IPS-18a (cell line): ENCODE results near the gene TOR1A.
"Not testable (repeated sequence)": the region's sequence is repeated elsewhere in the genome, so short reads cannot be mapped to it uniquely, and the experiment has no call there.

Source experiments
- H3K27ac ChIP-seq: one replicate; pipeline ENCODE4 v1.5.1; 2013; ENCODE audit warnings: low read length
- H3K27me3 ChIP-seq: one replicate; pipeline ENCODE4 v1.6.1; 2013; ENCODE audit warnings: mild to moderate bottlenecking, low read length; ENCODE audit not compliant: control insufficient read depth, insufficient read depth
- H3K36me3 ChIP-seq: one replicate; pipeline ENCODE4 v1.6.1; 2013; ENCODE audit warnings: low read depth, low read length; ENCODE audit not compliant: control insufficient read depth
- H3K4me1 ChIP-seq: one replicate; pipeline ENCODE4 v1.6.1; 2013; ENCODE audit warnings: low read depth, low read length; ENCODE audit not compliant: control insufficient read depth
- H3K4me3 ChIP-seq: one replicate; pipeline ENCODE4 v1.5.1; 2013; ENCODE audit warnings: low read length
- H3K9ac ChIP-seq: one replicate; pipeline ENCODE4 v1.6.1; 2013; ENCODE audit warnings: mild to moderate bottlenecking, low read length, moderate library complexity
- H3K9me3 ChIP-seq: one replicate; pipeline ENCODE4 v1.6.1; 2013; ENCODE audit warnings: low read depth, low read length; ENCODE audit not compliant: control insufficient read depth

The TOR1A gene

DNA sequence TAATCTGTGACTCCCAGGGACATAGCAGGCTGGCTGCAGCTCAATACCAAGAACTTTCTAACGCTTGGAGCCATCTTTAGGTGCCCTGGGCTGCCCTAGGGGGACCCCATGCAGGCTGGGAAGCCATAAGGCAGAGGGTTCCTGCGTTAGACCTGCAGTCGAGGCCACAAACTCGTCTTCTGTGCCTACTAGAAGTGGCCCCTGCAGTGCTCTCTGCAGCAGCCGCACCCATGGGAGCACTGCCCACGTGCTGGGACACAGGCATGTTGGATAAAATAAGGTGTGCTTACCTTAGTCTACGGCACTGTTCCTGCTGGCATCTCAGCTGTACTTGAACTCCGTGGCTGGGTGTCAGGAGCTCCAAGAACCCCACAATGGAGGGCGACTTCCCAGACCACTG lies 11.6 kb downstream of the TOR1A start:
- Histone ChIP-seq H3K9me3 (no peaks in the 10 kb centered on the region), H3K4me3 (no peak overlapping the region), H3K9ac (no peak overlapping the region), H3K4me1 (no peaks in the 10 kb centered on the region), H3K27me3 (no peaks in the 10 kb centered on the region), H3K36me3 (peaks cover 58% of the 10 kb centered on the region), H3K27ac (no peak overlapping the region)

DNA sequence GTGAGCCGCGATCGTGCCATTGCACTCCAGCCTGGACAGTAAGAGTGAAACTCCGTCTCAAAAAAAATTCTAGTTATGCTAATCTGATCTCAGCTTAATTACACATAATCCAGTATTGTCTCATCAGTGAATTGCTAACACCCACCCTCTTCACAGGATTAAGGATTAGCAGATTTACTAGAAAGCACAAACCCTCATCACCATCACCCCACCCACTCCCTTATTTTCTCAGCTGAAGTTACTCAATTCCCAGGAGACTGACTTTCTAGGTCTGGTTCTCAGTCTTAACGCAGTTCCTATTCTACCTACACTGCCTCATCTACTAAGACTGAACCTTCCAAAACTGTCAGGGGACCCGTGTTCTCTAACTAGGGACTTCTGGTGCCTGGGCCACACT lies 12.0 kb downstream of the TOR1A start:
- Histone ChIP-seq H3K4me3 (no peak overlapping the region), H3K4me1 (no peaks in the 10 kb centered on the region), H3K36me3 (peaks cover 55% of the 10 kb centered on the region), H3K27me3 (no peaks in the 10 kb centered on the region), H3K9ac (no peak overlapping the region), H3K9me3 (no peaks in the 10 kb centered on the region), H3K27ac (no peak overlapping the region)

DNA sequence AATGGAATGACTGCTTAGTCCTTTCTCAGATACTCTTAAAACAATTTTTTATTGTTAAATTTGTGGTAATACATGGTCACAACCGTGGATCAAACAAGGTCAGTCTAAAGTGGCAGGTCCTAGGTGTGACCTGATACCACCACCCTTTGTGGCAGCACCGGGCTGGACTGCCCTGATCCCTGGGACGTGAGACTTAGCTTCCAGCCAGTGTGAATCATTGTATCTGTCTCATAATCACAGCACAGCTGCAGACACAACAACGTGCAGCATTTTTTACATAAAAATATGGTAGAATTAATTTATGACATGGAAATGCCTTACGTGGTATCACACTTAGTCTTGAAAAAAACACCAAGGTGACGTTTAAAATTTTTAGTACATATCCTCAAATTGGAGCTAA lies 13.1 kb downstream of the TOR1A start:
- Histone ChIP-seq H3K36me3 (peaks cover 46% of the 10 kb centered on the region), H3K27ac (no peak overlapping the region), H3K4me3 (no peak overlapping the region), H3K27me3 (no peaks in the 10 kb centered on the region), H3K9me3 (no peaks in the 10 kb centered on the region), H3K4me1 (no peaks in the 10 kb centered on the region), H3K9ac (no peak overlapping the region)

GRCh38 chr9:129810116-129810515 lies 13.8 kb downstream of the TOR1A start:
- no peak overlapping the region for H3K9ac ChIP-seq
- H3K27me3 ChIP-seq, result no peaks in the 10 kb centered on the region
- H3K4me1 ChIP-seq, result no peaks in the 10 kb centered on the region
- peaks cover 44% of the 10 kb centered on the region for H3K36me3 ChIP-seq
- H3K4me3 ChIP-seq, result no peak overlapping the region
- no peak overlapping the region for H3K27ac ChIP-seq
- H3K9me3 ChIP-seq, result no peaks in the 10 kb centered on the region

DNA sequence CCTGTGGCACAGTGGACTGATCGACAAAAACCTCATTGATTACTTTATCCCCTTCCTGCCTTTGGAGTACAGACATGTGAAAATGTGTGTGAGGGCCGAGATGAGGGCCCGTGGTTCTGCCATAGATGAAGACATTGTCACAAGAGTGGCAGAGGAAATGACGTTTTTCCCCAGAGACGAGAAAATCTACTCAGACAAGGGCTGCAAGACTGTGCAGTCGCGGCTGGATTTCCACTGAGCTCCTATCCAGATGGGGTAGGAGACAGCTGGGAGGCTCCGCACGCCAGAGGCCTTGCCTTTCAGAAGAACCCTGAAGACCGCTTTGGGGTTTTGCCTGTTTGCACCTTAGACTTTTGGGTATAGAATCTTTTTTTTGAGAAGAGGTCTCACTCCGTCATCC lies 14.6 kb downstream of the TOR1A start:
- no peaks in the 10 kb centered on the region for H3K4me1 ChIP-seq
- H3K27me3 ChIP-seq, result no peaks in the 10 kb centered on the region
- H3K4me3 ChIP-seq, result no peak overlapping the region
- no peak overlapping the region for H3K9ac ChIP-seq
- H3K36me3 ChIP-seq, result peaks cover 41% of the 10 kb centered on the region
- no peak overlapping the region for H3K27ac ChIP-seq
- H3K9me3 ChIP-seq, result no peaks in the 10 kb centered on the region

- H3K27ac ChIP-seq, result no peak overlapping the region
- no peak overlapping the region for H3K4me3 ChIP-seq
- H3K27me3 ChIP-seq, result no peaks in the 10 kb centered on the region
- H3K4me1 ChIP-seq, result no peaks in the 10 kb centered on the region
- no peak overlapping the region for H3K9ac ChIP-seq
- peaks cover 20% of the 10 kb centered on the region for H3K36me3 ChIP-seq
- no peaks in the 10 kb centered on the region for H3K9me3 ChIP-seq
Observed at GRCh38 chr9:129806061-129806460, 17.9 kb downstream of the TOR1A start.

DNA sequence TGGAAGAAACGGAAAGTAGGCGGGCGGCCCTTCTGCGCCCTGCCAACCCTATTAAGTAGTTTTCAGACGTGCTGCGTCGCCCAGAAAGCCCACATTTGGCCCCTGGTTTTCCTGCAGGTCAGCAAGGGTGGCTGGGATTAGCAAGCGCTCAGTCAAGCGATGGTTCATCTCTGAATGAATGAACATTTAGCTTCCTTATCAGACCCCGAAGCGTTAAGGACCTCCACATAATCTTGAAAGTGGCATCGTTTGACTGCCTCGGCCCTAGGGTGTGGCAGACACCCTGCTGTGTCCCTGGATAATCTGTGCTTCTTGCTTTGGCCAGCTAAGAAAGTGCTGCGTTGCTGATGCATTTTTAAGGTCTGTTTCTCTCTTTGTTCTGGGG lies 20.3 kb downstream of the TOR1A start:
- Histone ChIP-seq H3K4me3 (peak overlapping the region; percentile 59), H3K27ac (no peak overlapping the region)

DNA sequence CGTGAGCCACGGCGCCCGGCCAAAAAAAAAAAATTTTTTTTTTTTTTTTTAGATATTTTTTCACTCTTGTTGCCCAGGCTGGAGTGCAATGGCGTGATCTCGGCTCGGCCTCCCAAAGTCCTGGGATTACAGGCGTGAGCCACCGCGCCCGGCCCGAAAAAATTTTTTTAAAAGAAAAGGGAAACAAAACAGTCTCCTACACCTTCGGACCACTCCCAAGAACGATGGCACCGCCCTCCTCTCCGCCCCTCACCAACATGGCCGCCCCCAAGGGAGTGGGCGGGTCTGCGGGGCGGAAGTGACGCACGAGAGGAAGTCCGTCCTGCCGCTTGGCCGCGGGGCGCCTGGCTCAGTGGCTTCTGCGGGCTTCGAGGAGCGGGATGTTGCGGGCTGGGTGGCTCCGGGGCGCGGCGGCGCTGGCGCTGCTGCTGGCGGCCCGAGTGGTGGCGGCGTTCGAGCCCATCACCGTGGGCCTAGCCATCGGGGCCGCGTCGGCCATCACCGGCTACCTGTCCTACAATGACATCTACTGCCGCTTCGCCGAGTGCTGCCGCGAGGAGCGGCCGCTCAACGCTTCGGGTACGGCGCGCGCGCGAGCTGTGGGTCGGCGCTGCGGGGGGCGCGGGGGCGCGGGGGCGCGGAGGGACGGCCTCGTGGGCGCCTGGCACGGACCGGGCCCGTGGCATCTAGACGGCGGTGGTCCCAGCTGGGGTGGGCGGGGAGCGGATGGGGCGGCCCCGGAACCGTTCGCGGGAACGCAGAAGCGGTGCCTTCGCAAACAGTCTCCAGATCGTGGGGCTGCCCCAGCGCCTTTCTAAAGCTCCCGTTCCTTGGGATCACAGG lies 20.9 kb downstream of the TOR1A start, which contains the start of gene TOR1B:
TSS of gene TOR1B (plus strand) at position 352 of the 843 bp plus-strand sequence. CDS start at position 381, 29 bp downstream.
- H3K9ac ChIP-seq, result peak within 1 kb of the TSS; percentile 1
- no peaks in the 10 kb centered on the region for H3K27me3 ChIP-seq
- no peaks in the 10 kb centered on the region for H3K9me3 ChIP-seq
- peak within 1 kb of the TSS; percentile 59 for H3K4me3 ChIP-seq
- no peaks in the 10 kb centered on the region for H3K36me3 ChIP-seq
- no peaks in the 10 kb centered on the region for H3K4me1 ChIP-seq
- H3K27ac ChIP-seq, result no peak within 1 kb of the TSS

More for the DNA sequence above, 20.3 kb downstream of the TOR1A start:
- H3K4me1 ChIP-seq, result no peaks in the 10 kb centered on the region
- no peaks in the 10 kb centered on the region for H3K9me3 ChIP-seq
- H3K9ac ChIP-seq, result peak overlapping the region; percentile 1
- no peaks in the 10 kb centered on the region for H3K27me3 ChIP-seq
- peaks cover under 1% of the 10 kb centered on the region for H3K36me3 ChIP-seq

DNA sequence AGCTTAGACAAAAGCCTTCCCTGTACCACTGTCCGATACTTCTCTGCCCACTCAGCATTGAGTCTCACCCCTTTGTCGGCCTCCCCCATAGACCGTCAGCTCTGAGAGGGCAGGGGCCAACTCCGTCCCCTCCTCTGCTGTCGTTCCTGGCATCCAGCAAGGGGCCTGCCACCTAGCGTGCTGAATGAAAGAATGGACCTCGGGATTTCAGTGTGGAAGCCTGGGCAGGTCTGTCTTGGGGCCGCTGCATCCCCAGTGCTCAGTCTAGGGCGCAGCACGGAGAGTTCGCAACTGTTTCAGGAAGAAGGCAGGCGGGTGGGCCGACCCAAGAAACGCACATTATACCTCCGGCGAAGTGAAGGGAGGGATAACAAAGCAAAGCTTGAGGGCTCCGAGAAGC lies 22.4 kb downstream of the TOR1A start:
- Histone ChIP-seq H3K9me3 (no peaks in the 10 kb centered on the region), H3K27ac (no peak overlapping the region), H3K9ac (no peak overlapping the region), H3K4me3 (no peak overlapping the region), H3K36me3 (no peaks in the 10 kb centered on the region), H3K27me3 (no peaks in the 10 kb centered on the region), H3K4me1 (no peaks in the 10 kb centered on the region)

- H3K9ac ChIP-seq, result no peak overlapping the region
- H3K27ac ChIP-seq, result no peak overlapping the region
- H3K9me3 ChIP-seq, result no peaks in the 10 kb centered on the region
Observed at GRCh38 chr9:129798973-129799372, 25.0 kb downstream of the TOR1A start.

DNA sequence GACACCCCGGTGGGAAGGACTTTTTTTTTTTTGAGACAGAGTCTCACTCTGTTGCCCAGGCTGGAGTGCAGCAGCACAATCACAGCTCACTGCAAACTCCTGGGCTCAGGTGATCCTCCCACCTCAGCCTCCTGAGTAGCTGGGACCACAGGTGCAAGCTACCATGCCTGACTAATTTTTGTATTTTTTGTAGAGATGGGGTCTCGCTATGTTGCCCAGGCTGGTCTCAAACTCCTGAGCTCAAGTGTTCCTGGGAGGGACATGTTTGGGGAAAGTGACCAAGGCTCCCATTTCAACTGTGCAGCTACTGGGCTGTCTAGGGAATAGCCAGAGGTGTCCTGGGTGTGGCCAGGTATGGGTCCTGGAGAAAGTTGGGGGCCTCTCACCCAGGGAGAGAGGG lies 27.9 kb downstream of the TOR1A start:
- not testable (repeated sequence) for H3K27ac ChIP-seq, H3K4me1 ChIP-seq, H3K4me3 ChIP-seq, H3K27me3 ChIP-seq, H3K36me3 ChIP-seq, H3K9ac ChIP-seq, H3K9me3 ChIP-seq

More at GRCh38 chr9:129798973-129799372, 25.0 kb downstream of the TOR1A start:
- no peak overlapping the region for H3K4me3 ChIP-seq
- no peaks in the 10 kb centered on the region for H3K36me3 ChIP-seq
- H3K4me1 ChIP-seq, result no peaks in the 10 kb centered on the region
- no peaks in the 10 kb centered on the region for H3K27me3 ChIP-seq

- no peaks in the 10 kb centered on the region for H3K27me3 ChIP-seq
Observed at GRCh38 chr9:129794549-129794948, 29.4 kb downstream of the TOR1A start.

More at GRCh38 chr9:129794549-129794948, 29.4 kb downstream of the TOR1A start:
- Histone ChIP-seq H3K4me1 (no peaks in the 10 kb centered on the region), H3K9ac (no peak overlapping the region), H3K4me3 (no peak overlapping the region), H3K27ac (no peak overlapping the region), H3K9me3 (no peaks in the 10 kb centered on the region), H3K36me3 (no peaks in the 10 kb centered on the region)
